CD4-positive, alpha-beta memory T cell (primary cell): ENCODE results near the gene ATP9B. TPM values are rescaled to one million over a fixed set of nuclear protein-coding genes. Genes with fewer than 3 reads are reported as not detected.
"Not testable (repeated sequence)": the region's sequence is repeated elsewhere in the genome, so short reads cannot be mapped to it uniquely, and the experiment has no call there.

Source experiments
- CTCF ChIA-PET: fragments of 350-600 bp; sonication (Branson Sonifier 250); formaldehyde crosslinking; loops from one replicate; lab custom pipeline; 2021; ENCODE audit warnings: inconsistent platforms; ENCODE audit not compliant: partially characterized antibody; lab: Charles Lee
- POLR2A ChIA-PET: fragments of 350-600 bp; sonication (Branson Sonifier 250); formaldehyde crosslinking; loops from one replicate; lab custom pipeline; 2021; ENCODE audit not compliant: partially characterized antibody; lab: Charles Lee
- DNase-seq, 5 donors: peaks; one replicate each; pipeline versions ENCODE4 v3.0.0 to v3.0.0-alpha.2; 2020 to 2022; ENCODE audit warnings: mixed read lengths in 1 of 5
- H3K27ac ChIP-seq: one replicate; pipeline ENCODE4 v1.7.0; 2013; ENCODE audit warnings: low read depth, low read length
- H3K27me3 ChIP-seq: 2 replicates; pipeline ENCODE4 v1.7.0; 2013; ENCODE audit warnings: mild to moderate bottlenecking, low read length, moderate library complexity; ENCODE audit not compliant: insufficient read depth
- H3K36me3 ChIP-seq: 2 replicates; pipeline ENCODE4 v1.7.0; 2013; ENCODE audit warnings: mild to moderate bottlenecking, low read length, moderate library complexity; ENCODE audit not compliant: insufficient read depth
- H3K4me1 ChIP-seq: 2 replicates; pipeline ENCODE4 v1.7.0; 2013; ENCODE audit warnings: mild to moderate bottlenecking, low read length, moderate library complexity; ENCODE audit not compliant: insufficient read depth
- H3K4me3 ChIP-seq, 2 donors: one replicate each; pipeline ENCODE4 v1.7.0; 2013; ENCODE audit warnings: low read length in 2 of 2, mild to moderate bottlenecking in 1 of 2
- H3K9me3 ChIP-seq, 2 donors: one replicate each; pipeline ENCODE4 v1.7.0; 2013; ENCODE audit warnings: low read length in 2 of 2, control low read depth in 1 of 2; ENCODE audit not compliant: control insufficient read depth in 1 of 2
- H3K27ac Mint-ChIP-seq, 7 donors: one replicate each; pipeline ENCODE4 v1.8.0; 2020 to 2021; ENCODE audit warnings: mixed read lengths in 7 of 7, mild to moderate bottlenecking in 6 of 7, inconsistent platforms in 3 of 7, moderate library complexity in 3 of 7
- H3K27me3 Mint-ChIP-seq, 2 donors: one replicate each; pipeline ENCODE4 v1.8.0; 2020 to 2021; ENCODE audit warnings: mixed read lengths in 2 of 2
- H3K36me3 Mint-ChIP-seq, 2 donors: one replicate each; pipeline ENCODE4 v1.8.0; 2020 to 2021; ENCODE audit warnings: mixed read lengths in 2 of 2, inconsistent platforms in 1 of 2, mild to moderate bottlenecking in 1 of 2
- H3K4me1 Mint-ChIP-seq, 4 donors: one replicate each; pipeline ENCODE4 v1.8.0; 2020 to 2021; ENCODE audit warnings: mixed read lengths in 4 of 4, mild to moderate bottlenecking in 1 of 4
- H3K4me3 Mint-ChIP-seq, 8 donors: one replicate each; pipeline ENCODE4 v1.8.0; 2020 to 2021; ENCODE audit warnings: mixed read lengths in 8 of 8, mild to moderate bottlenecking in 7 of 8, moderate library complexity in 6 of 8, inconsistent platforms in 3 of 8
- H3K9me3 Mint-ChIP-seq, 8 donors: one replicate each; pipeline ENCODE4 v1.8.0; 2020 to 2021; ENCODE audit warnings: mixed read lengths in 8 of 8, mild to moderate bottlenecking in 5 of 8, inconsistent platforms in 3 of 8, moderate library complexity in 1 of 8
- intact Hi-C: fragments of 100-400 bp; cut with micrococcal nuclease; formaldehyde crosslinking; loops from one replicate; pipeline ENCODE4 v1.15.1; 2023
- polyA plus RNA-seq, 2 donors: library from polyadenylated mRNA; unstranded; fragments of 300-500 nt; fragmentation: Illumina TruSeq; gene quantifications; one replicate each; pipeline ENCODE4 v1.2.3, GENCODE V29; 2021
- total RNA-seq, 2 experiments: library from RNA; stranded (reverse); gene quantifications; one replicate each; pipeline ENCODE4 v1.2.3, GENCODE V29; 2021

The ATP9B gene
- total and polyA plus RNA-seq, 4 experiments from 2014 or later, result 11.8 to 76.4 (median 49.9) TPM

GRCh38 chr18:79260023-79260422 is 190.8 kb downstream of the ATP9B start:
- Histone ChIP-seq H3K4me1 (no peaks in the 10 kb centered on the region), H3K36me3 (peaks cover 3% of the 10 kb centered on the region), H3K27ac (no peak overlapping the region), H3K9me3 (peaks cover 0 to 4% of the 10 kb centered on the region in 2 donors), H3K4me3 (no peak overlapping the region), H3K27me3 (no peaks in the 10 kb centered on the region)
- peaks cover 0 to 6% (median 4%) of the 10 kb centered on the region in 8 donors for H3K9me3 Mint-ChIP-seq
- no peaks in the 10 kb centered on the region for H3K27me3 Mint-ChIP-seq
- CTCF ChIA-PET, result no interaction called here
- peak overlapping the region in 1 of 7 donors; percentile 24 for H3K27ac Mint-ChIP-seq
- peaks cover 48 to 50% of the 10 kb centered on the region in 2 donors for H3K36me3 Mint-ChIP-seq
- H3K4me3 Mint-ChIP-seq, result no peak overlapping the region
- POLR2A ChIA-PET, result no interaction called here
- no peak for DNase-seq
- peaks cover 0 to 2% (median 0%) of the 10 kb centered on the region in 4 donors for H3K4me1 Mint-ChIP-seq
- intact Hi-C loops, result no loop called here

- no peak overlapping the region for H3K4me3 ChIP-seq
- no peaks in the 10 kb centered on the region for H3K4me1 ChIP-seq
- Mint-ChIP-seq H3K9me3 (peaks cover 0 to 11% (median 7%) of the 10 kb centered on the region in 8 donors), H3K4me3 (no peak overlapping the region), H3K4me1 (peaks cover 0 to 2% (median 0%) of the 10 kb centered on the region in 4 donors), H3K36me3 (peaks cover 48 to 50% of the 10 kb centered on the region in 2 donors), H3K27me3 (no peaks in the 10 kb centered on the region), H3K27ac (no peak overlapping the region)
- DNase-seq, result no peak
- peaks cover 3% of the 10 kb centered on the region for H3K36me3 ChIP-seq
- H3K27me3 ChIP-seq, result no peaks in the 10 kb centered on the region
- ChIA-PET POLR2A (no interaction called here), CTCF (no interaction called here)
- H3K27ac ChIP-seq, result no peak overlapping the region
- peaks cover 0 to 4% of the 10 kb centered on the region in 2 donors for H3K9me3 ChIP-seq
- intact Hi-C loops, result no loop called here
These were observed 191.3 kb downstream of the ATP9B start for GRCh38 chr18:79260510-79260909.

GRCh38 chr18:79265068-79265467 is 195.9 kb downstream of the ATP9B start:
- H3K27ac Mint-ChIP-seq, H3K27me3 ChIP-seq, H3K4me1 ChIP-seq, DNase-seq, intact Hi-C loops, H3K36me3 ChIP-seq, H3K9me3 ChIP-seq, H3K27me3 Mint-ChIP-seq, H3K4me3 Mint-ChIP-seq, H3K27ac ChIP-seq, POLR2A ChIA-PET, H3K4me1 Mint-ChIP-seq, CTCF ChIA-PET, H3K4me3 ChIP-seq: not testable (repeated sequence)
- H3K9me3 Mint-ChIP-seq, result peaks cover 0 to 13% (median 10%) of the 10 kb centered on the region in 8 donors
- peaks cover 48 to 67% of the 10 kb centered on the region in 2 donors for H3K36me3 Mint-ChIP-seq

GRCh38 chr18:79271812-79272211 is 202.6 kb downstream of the ATP9B start:
- H3K9me3 Mint-ChIP-seq, H3K27ac ChIP-seq, CTCF ChIA-PET, H3K4me1 ChIP-seq, H3K27me3 ChIP-seq, H3K4me3 Mint-ChIP-seq, H3K27me3 Mint-ChIP-seq, intact Hi-C loops, DNase-seq, H3K27ac Mint-ChIP-seq, H3K9me3 ChIP-seq, H3K36me3 ChIP-seq, H3K4me3 ChIP-seq, POLR2A ChIA-PET: not testable (repeated sequence)
- H3K36me3 Mint-ChIP-seq, result peaks cover 40 to 54% of the 10 kb centered on the region in 2 donors
- H3K4me1 Mint-ChIP-seq, result peaks cover 4 to 16% (median 10%) of the 10 kb centered on the region in 4 donors

- no peaks in the 10 kb centered on the region for H3K9me3 ChIP-seq
- Mint-ChIP-seq H3K9me3 (peaks cover 0 to 4% (median 0%) of the 10 kb centered on the region in 8 donors), H3K4me1 (peaks cover 4 to 16% (median 9%) of the 10 kb centered on the region in 4 donors), H3K27ac (no peak overlapping the region), H3K36me3 (peaks cover 43 to 57% of the 10 kb centered on the region in 2 donors), H3K4me3 (no peak overlapping the region), H3K27me3 (no peaks in the 10 kb centered on the region)
- intact Hi-C loops, result no loop called here
- H3K4me3 ChIP-seq, result no peak overlapping the region
- ChIA-PET CTCF (no interaction called here), POLR2A (no interaction called here)
- no peak for DNase-seq
- H3K27ac ChIP-seq, result no peak overlapping the region
- H3K4me1 ChIP-seq, result peaks cover 8% of the 10 kb centered on the region
- H3K36me3 ChIP-seq, result no peaks in the 10 kb centered on the region
- no peaks in the 10 kb centered on the region for H3K27me3 ChIP-seq
These were observed 203.7 kb downstream of the ATP9B start for GRCh38 chr18:79272916-79273315.

GRCh38 chr18:79274823-79275222 is 205.6 kb downstream of the ATP9B start:
- Histone ChIP-seq H3K27ac (no peak overlapping the region), H3K27me3 (no peaks in the 10 kb centered on the region), H3K36me3 (peaks cover 5% of the 10 kb centered on the region), H3K4me1 (peaks cover 8% of the 10 kb centered on the region), H3K9me3 (no peaks in the 10 kb centered on the region), H3K4me3 (no peak overlapping the region)
- intact Hi-C loops, result no loop called here
- Mint-ChIP-seq H3K4me1 (peaks cover 4 to 16% (median 9%) of the 10 kb centered on the region in 4 donors), H3K36me3 (peaks cover 47 to 53% of the 10 kb centered on the region in 2 donors), H3K27ac (peak overlapping the region in 2 of 7 donors; percentile 10 to 45), H3K9me3 (no peaks in the 10 kb centered on the region), H3K27me3 (no peaks in the 10 kb centered on the region), H3K4me3 (no peak overlapping the region)
- no peak for DNase-seq
- CTCF ChIA-PET, result interaction anchor here (1.0 kb wide), 1 partner anchor 27 kb away, joined by 3 read pairs; no protein-coding TSS in a partner anchor
- POLR2A ChIA-PET, result no interaction called here

GRCh38 chr18:79275461-79275860 is 206.3 kb downstream of the ATP9B start:
- Histone ChIP-seq H3K27me3 (no peaks in the 10 kb centered on the region), H3K36me3 (peaks cover 5% of the 10 kb centered on the region), H3K4me3 (no peak overlapping the region), H3K9me3 (no peaks in the 10 kb centered on the region), H3K4me1 (peaks cover 8% of the 10 kb centered on the region), H3K27ac (no peak overlapping the region)
- no peaks in the 10 kb centered on the region for H3K9me3 Mint-ChIP-seq
- no peak overlapping the region for H3K4me3 Mint-ChIP-seq
- CTCF ChIA-PET, result no interaction called here
- H3K27me3 Mint-ChIP-seq, result no peaks in the 10 kb centered on the region
- peaks cover 48 to 55% of the 10 kb centered on the region in 2 donors for H3K36me3 Mint-ChIP-seq
- peaks cover 4 to 16% (median 9%) of the 10 kb centered on the region in 4 donors for H3K4me1 Mint-ChIP-seq
- POLR2A ChIA-PET, result no interaction called here
- peak overlapping the region in 3 of 7 donors; percentile 10 to 66 (median 48) for H3K27ac Mint-ChIP-seq
- DNase-seq, result no peak
- intact Hi-C loops, result no loop called here
